HFF-Myc (cell line): ENCODE results near the gene ATG9A.
A peak's percentile ranks its signal among the peaks of the same experiment; 100 is the strongest.

ENCODE experiments used
- DNase-seq: peaks from one replicate; pipeline ENCODE4 v3.0.0-alpha.2; 2011; ENCODE audit warnings: low read depth; ENCODE audit errors: extremely low read depth
- H3K4me3 ChIP-seq: replicated peaks from 2 replicates; pipeline ENCODE4 v1.5.1; 2011; ENCODE audit warnings: low read depth, mild to moderate bottlenecking, control low read depth, low read length
- CTCF ChIP-seq: IDR thresholded peaks from 2 replicates; pipeline ENCODE4 v1.5.1; 2012; ENCODE audit warnings: mild to moderate bottlenecking, low read depth, low read length, control low read depth; ENCODE audit errors: missing control alignments

Gene ATG9A

DNA sequence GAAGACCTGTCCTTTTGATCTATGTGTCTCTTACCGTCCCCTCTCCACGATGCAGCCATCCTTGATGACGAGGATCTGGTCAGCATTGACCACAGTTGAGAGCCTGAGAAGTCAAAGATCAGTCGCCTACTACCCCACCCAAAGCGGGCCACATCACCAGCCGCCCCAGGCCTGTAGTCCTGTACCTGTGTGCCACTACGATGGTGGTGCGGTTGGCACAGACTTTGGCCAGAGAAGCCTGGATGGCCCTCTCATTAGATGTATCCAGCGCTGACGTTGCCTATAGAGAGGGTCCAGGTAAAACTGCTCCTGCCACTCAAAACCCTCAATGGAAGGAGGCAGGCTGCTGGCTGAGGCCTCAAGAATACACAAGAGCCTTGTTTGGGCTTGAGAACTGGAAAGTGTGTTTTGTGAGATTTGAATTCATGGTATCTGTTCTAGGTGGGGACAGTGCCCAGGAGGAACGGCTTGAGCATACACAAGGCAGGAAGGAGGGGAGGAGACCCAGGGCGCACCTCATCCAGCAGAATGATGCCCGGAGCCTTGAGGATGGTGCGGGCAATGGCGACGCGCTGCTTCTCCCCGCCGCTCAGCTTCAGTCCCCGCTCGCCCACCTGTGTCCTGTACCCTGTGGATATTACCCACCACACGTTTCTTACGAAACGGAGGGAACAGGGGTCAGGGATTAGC, 19.1 kb downstream of the ATG9A start:
- H3K4me3 ChIP-seq: no peak overlapping the region
- DNase-seq: no peak
- no peak for TF ChIP-seq CTCF

- no peak for DNase-seq
- TF ChIP-seq CTCF: no peak
- H3K4me3 ChIP-seq: no peak overlapping the region
Measured at GRCh38 chr2:219209236-219210195, 19.9 kb downstream of the ATG9A start.

GRCh38 chr2:219207884-219208740, 21.3 kb downstream of the ATG9A start:
- H3K4me3 ChIP-seq: peak overlapping the region; percentile 52
- DNase-seq: no peak
- TF ChIP-seq CTCF: no peak

- H3K4me3 ChIP-seq: peak overlapping the region; percentile 52
- no peak for TF ChIP-seq CTCF
- DNase-seq: no peak
Measured at GRCh38 chr2:219207134-219207883, 22.1 kb downstream of the ATG9A start.

GRCh38 chr2:219206328-219207133, 22.9 kb downstream of the ATG9A start, which contains the start of gene ZFAND2B:
Gene ZFAND2B, plus strand, starts transcription at chr2:219206782. Its CDS starts 206 bp downstream, at chr2:219206988.
- peak within 1 kb of the TSS; percentile 52 for H3K4me3 ChIP-seq
- no peak for DNase-seq
- TF ChIP-seq CTCF: no peak
